Sciatic nerve (tissue), 2 donors: ENCODE data around the gene CUL9. TPM values are rescaled to one million over a fixed set of nuclear protein-coding genes. Genes with fewer than 3 reads are reported as not detected.
A peak's percentile ranks its signal among the peaks of the same experiment; 100 is the strongest.

Experiments
- ATAC-seq: fragments of 200-7000 bp; cut with Tn5 transposase; one replicate; pipeline ENCODE4 v1.9.1; 2020; ENCODE audit warnings: mild to moderate bottlenecking, moderate library complexity
- DNase-seq: peaks from one replicate; pipeline ENCODE4 v3.0.0-alpha.2; 2020; ENCODE audit warnings: low spot score
- intact Hi-C: fragments of 100-400 bp; cut with DNase I; formaldehyde crosslinking; loops from one replicate; pipeline ENCODE4 v1.14.2; 2022
- total RNA-seq: library from RNA; stranded (reverse); fragmentation: NEBNext Ultra II Directional; extraction: Animal tissue kit (Norgen Biotek cat#: 25700); gene quantifications from one replicate; pipeline ENCODE4 v1.2.1, GENCODE V29; 2021
- donor health status: DM: no; HTN: no; CAD: no.
- donor health status: DM: no; HTN: no; CAD: no.

Gene CUL9
- total RNA-seq, 1 donor from 2014 or later = 42.9 TPM

- no peak for ATAC-seq
- intact Hi-C loops = no loop called here
- no peak for DNase-seq
These were observed 38.5 kb downstream of the CUL9 start for GRCh38 chr6:43220439-43220951.

GRCh38 chr6:43221046-43221972, 39.3 kb downstream of the CUL9 start:
- intact Hi-C loops = no loop called here
- ATAC-seq (no peak), DNase-seq (no peak)

- intact Hi-C loops = no loop called here
- no peak for DNase-seq
- no peak for ATAC-seq
These were observed 40.5 kb downstream of the CUL9 start for GRCh38 chr6:43222418-43223059.

GRCh38 chr6:43223175-43223574, 41.2 kb downstream of the CUL9 start:
- no peak for ATAC-seq
- intact Hi-C loops = no loop called here
- no peak for DNase-seq

GRCh38 chr6:43226192-43226851, 44.3 kb downstream of the CUL9 start:
- intact Hi-C loops = no loop called here
- ATAC-seq (no peak), DNase-seq (no peak)

- peak; percentile 88 for DNase-seq
- intact Hi-C loops = no loop called here
- peak; percentile 95 for ATAC-seq
These were observed 47.2 kb downstream of the CUL9 start, which contains the start of gene DNPH1 for GRCh38 chr6:43228951-43229802. Gene DNPH1 (minus strand): TSS chr6:43229481. CDS start chr6:43229456, 25 bp downstream.

GRCh38 chr6:43229803-43230620, 48.0 kb downstream of the CUL9 start:
- ATAC-seq = no peak
- intact Hi-C loops = no loop called here
- DNase-seq = peak; percentile 47

GRCh38 chr6:43231053-43231452, 49.1 kb downstream of the CUL9 start:
- ATAC-seq (no peak), DNase-seq (peak; percentile 2)
- intact Hi-C loops = no loop called here

GRCh38 chr6:43231735-43232450, 49.9 kb downstream of the CUL9 start:
- no peak for DNase-seq
- intact Hi-C loops = no loop called here
- ATAC-seq = no peak

GRCh38 chr6:43235841-43236240, 53.8 kb downstream of the CUL9 start:
- intact Hi-C loops = no loop called here
- DNase-seq (no peak), ATAC-seq (no peak)

GRCh38 chr6:43239054-43239453, 57.1 kb downstream of the CUL9 start:
- intact Hi-C loops = no loop called here
- DNase-seq (no peak), ATAC-seq (no peak)

- intact Hi-C loops = no loop called here
- no peak for ATAC-seq
- DNase-seq = no peak
These were observed 59.0 kb downstream of the CUL9 start for GRCh38 chr6:43240950-43241349.

GRCh38 chr6:43241446-43241845, 59.5 kb downstream of the CUL9 start:
- DNase-seq = no peak
- ATAC-seq = no peak
- intact Hi-C loops = no loop called here

GRCh38 chr6:43242908-43243663, 61.1 kb downstream of the CUL9 start, which contains the start of gene TTBK1:
Gene TTBK1 (plus strand): TSS chr6:43243481. CDS start chr6:43246661, 3,180 bp downstream.
- ATAC-seq = no peak
- intact Hi-C loops = no loop called here
- no peak for DNase-seq

GRCh38 chr6:43243664-43244321, 61.8 kb downstream of the CUL9 start:
- DNase-seq = no peak
- no peak for ATAC-seq
- intact Hi-C loops = no loop called here
